GM12878 (cell line): Measurements from ENCODE around the gene RBM12. TPM values are rescaled to one million over a fixed set of nuclear protein-coding genes. Genes with fewer than 3 reads are reported as not detected.

Experiments used
- ATAC-seq: fragments of 200-7000 bp; cut with Tn5 transposase; 3 replicates; pipeline ENCODE4 v1.9.1; 2020; ENCODE audit warnings: mild to moderate bottlenecking, moderate library complexity
- BruUV-seq: library from RNA; stranded (reverse); fragments of 400-500 nt; replicated peaks from 2 replicates; lab custom pipeline; 2021; lab: Mats Ljungman, UMichigan
- CTCF ChIA-PET: fragments of 300-600 bp; sonication (Branson Sonifier 250); formaldehyde crosslinking; extraction: SDS; loops from one replicate; lab custom pipeline; 2021; ENCODE audit warnings: inconsistent platforms; lab: Yijun Ruan, JAX
- POLR2A ChIA-PET: fragments of 350-600 bp; formaldehyde crosslinking; extraction: SDS; loops from one replicate; lab custom pipeline; 2021; ENCODE audit warnings: inconsistent platforms; lab: Charles Lee
- RAD21 ChIA-PET: fragments of 300-600 bp; sonication (Branson Sonifier 250); formaldehyde crosslinking; loops from one replicate; lab custom pipeline; 2023; ENCODE audit warnings: antibody characterized with exemption; ENCODE audit not compliant: unreplicated experiment; lab: Charles Lee
- SMC1A ChIA-PET: fragments of 300-600 bp; sonication (Branson Sonifier 250); formaldehyde crosslinking; loops from one replicate; lab custom pipeline; 2023; ENCODE audit not compliant: unreplicated experiment, uncharacterized antibody; lab: Charles Lee
- DNase-seq: peaks from one replicate; pipeline ENCODE4 v3.0.0-alpha.2; 2011; ENCODE audit warnings: low read depth, low spot score
- FAIRE-seq: peaks from 3 replicates; lab custom pipeline; 2011; peaks lifted over from hg19 to GRCh38; lab: Jason Lieb, UNC
- H2AFZ ChIP-seq: 2 replicates; pipeline ENCODE4 v1.6.0; 2011; ENCODE audit warnings: low read depth, low read length, control low read depth; ENCODE audit not compliant: control insufficient read depth
- H3K27ac ChIP-seq: 2 replicates; pipeline ENCODE4 v1.5.1; 2011; ENCODE audit warnings: control low read depth; ENCODE audit not compliant: control insufficient read depth, insufficient read depth
- H3K27me3 ChIP-seq, 2 experiments: replicated peaks in 1 of 2; 2 replicates each; pipeline versions ENCODE4 v1.6.0 to v1.6.1; 2011; ENCODE audit warnings: low read length in 1 of 2; ENCODE audit not compliant: control insufficient read depth in 2 of 2, insufficient read depth in 2 of 2
- H3K36me3 ChIP-seq, 2 experiments: 2 replicates each; pipeline ENCODE4 v1.5.1; 2011; ENCODE audit warnings: low read length in 1 of 2; ENCODE audit not compliant: control insufficient read depth in 2 of 2, insufficient read depth in 2 of 2
- H3K4me1 ChIP-seq: 2 replicates; pipeline ENCODE4 v1.6.1; 2011; ENCODE audit warnings: mild to moderate bottlenecking, low read length, moderate library complexity, mixed read lengths; ENCODE audit not compliant: control insufficient read depth, insufficient read depth
- H3K4me2 ChIP-seq: 2 replicates; pipeline ENCODE4 v1.6.0; 2011; ENCODE audit warnings: control low read depth; ENCODE audit not compliant: control insufficient read depth, insufficient read depth
- H3K4me3 ChIP-seq: fragments of 200-600 bp; sonication (generic); 2 replicates; pipeline ENCODE4 v1.5.1; 2016
- H3K79me2 ChIP-seq: 2 replicates; pipeline ENCODE4 v1.6.0; 2011; ENCODE audit warnings: low read length; ENCODE audit not compliant: control insufficient read depth, insufficient read depth
- H3K9ac ChIP-seq: 2 replicates; pipeline ENCODE4 v1.8.0; 2011; ENCODE audit warnings: low read length, control low read depth, mixed read lengths; ENCODE audit not compliant: control insufficient read depth, insufficient read depth
- H3K9me3 ChIP-seq: replicated peaks from 3 replicates; pipeline ENCODE4 v1.5.1; 2011; ENCODE audit warnings: mild to moderate bottlenecking, low read length; ENCODE audit not compliant: control insufficient read depth, insufficient read depth
- H4K20me1 ChIP-seq: 2 replicates; pipeline ENCODE4 v1.6.0; 2011; ENCODE audit not compliant: control insufficient read depth, insufficient read depth
- ASH2L ChIP-seq: fragments of 300-600, 200-600 bp; sonication (generic); IDR thresholded peaks from 2 replicates; pipeline ENCODE4 v1.6.1; 2017; ENCODE audit warnings: low read depth, mild to moderate bottlenecking, borderline replicate concordance
- CBX3 ChIP-seq: fragments of 200-600 bp; sonication (generic); IDR thresholded peaks from 2 replicates; pipeline ENCODE4 v1.6.1; 2016; ENCODE audit warnings: low read depth, borderline replicate concordance
- CHD4 ChIP-seq: fragments of 200-600 bp; sonication (generic); IDR thresholded peaks from 2 replicates; pipeline ENCODE4 v1.6.1; 2016; ENCODE audit warnings: mild to moderate bottlenecking
- HDGF ChIP-seq: fragments of 450-650 bp; IDR thresholded peaks from 2 replicates; pipeline ENCODE4 v1.6.1; 2016; ENCODE audit warnings: antibody characterized with exemption
- MEF2A ChIP-seq: IDR thresholded peaks from 2 replicates; pipeline ENCODE4 v1.6.1; 2011; ENCODE audit warnings: low read depth, mild to moderate bottlenecking, low read length, moderate library complexity; ENCODE audit not compliant: insufficient read depth
- MXI1 ChIP-seq: fragments of 150-350 bp; IDR thresholded peaks from 2 replicates; pipeline ENCODE4 v1.6.1; 2011; ENCODE audit warnings: low read depth, mild to moderate bottlenecking, inconsistent platforms, low read length, improper control_type of control experiment
- NFIC ChIP-seq: IDR thresholded peaks from 2 replicates; pipeline ENCODE4 v1.6.1; 2012; ENCODE audit warnings: low read depth, mild to moderate bottlenecking, inconsistent platforms, low read length, moderate library complexity
- RFX5 ChIP-seq: IDR thresholded peaks from 2 replicates; pipeline ENCODE4 v1.6.1; 2011; ENCODE audit warnings: low read depth, low read length, improper control_type of control experiment
- SIN3A ChIP-seq: IDR thresholded peaks from 2 replicates; pipeline ENCODE4 v1.6.1; 2012; ENCODE audit warnings: low read depth, low read length, improper control_type of control experiment
- TAF1 ChIP-seq: IDR thresholded peaks from 2 replicates; pipeline ENCODE4 v1.6.1; 2011; ENCODE audit warnings: mild to moderate bottlenecking, low read depth, low read length, borderline replicate concordance
- TCF7 ChIP-seq: IDR thresholded peaks from 2 replicates; pipeline ENCODE4 v1.6.1; 2014; ENCODE audit warnings: antibody characterized with exemption, borderline replicate concordance
- ZNF207 ChIP-seq: fragments of 450-650 bp; IDR thresholded peaks from 2 replicates; pipeline ENCODE4 v1.6.1; 2014; ENCODE audit warnings: antibody characterized with exemption, mild to moderate bottlenecking, borderline replicate concordance
- WGBS: methylation state at CpG from one replicate; pipeline ENCODE4 v1.1.6; 2016; ENCODE audit warnings: low lambda C conversion rate; ENCODE audit not compliant: insufficient replicate concordance, insufficient coverage; ENCODE audit errors: missing lambda C conversion rate; 5-methylcytosine and 5-hydroxymethylcytosine counted together
- in situ Hi-C: fragments of 300-500 bp; cut with MboI; formaldehyde crosslinking; loops from 9 replicates; pipeline ENCODE4 v1.14.3; 2018; ENCODE audit warnings: mixed read lengths
- intact Hi-C: fragments of 100-400 bp; cut with micrococcal nuclease; formaldehyde crosslinking; loops from one replicate; pipeline ENCODE4 v1.14.2; 2022; ENCODE audit not compliant: unreplicated experiment
- polyA plus RNA-seq, 11 experiments: library from polyadenylated mRNA; depleted of rRNA in 4 of 11; unstranded in 6 of 11; stranded (reverse) in 5 of 11; fragments of >200 nt; fragmentation: Nextera tagmentation in 4 of 11; fragmentation: Illumina TruSeq in 1 of 11; extraction: Ambion mirVana in 4 of 11; extraction: Trizol in 1 of 11; gene quantifications; 1 replicate in 1 of 11; 2 replicates in 10 of 11; pipeline versions ENCODE4 v1.2.1 to v1.2.3, GENCODE V29; 2011 to 2016; ENCODE audit warnings: inconsistent platforms in 2 of 11, missing spikeins in 2 of 11, low read depth in 1 of 11
- total RNA-seq, 4 experiments: library from RNA; depleted of rRNA in 3 of 4; stranded (reverse); fragments of >200 nt in 3 of 4; fragmentation: Illumina TruSeq in 1 of 4; extraction: Trizol in 1 of 4; gene quantifications; 2 replicates each; pipeline versions ENCODE4 v1.2.1 to v1.2.3, GENCODE V29; 2013 to 2021

The RBM12 gene
- total and polyA plus RNA-seq, 10 of the 15 experiments (the other 5 are each of a cell fraction or from before 2014, with no cell fraction given): 4.7 to 153 (median 58.5) TPM

DNA sequence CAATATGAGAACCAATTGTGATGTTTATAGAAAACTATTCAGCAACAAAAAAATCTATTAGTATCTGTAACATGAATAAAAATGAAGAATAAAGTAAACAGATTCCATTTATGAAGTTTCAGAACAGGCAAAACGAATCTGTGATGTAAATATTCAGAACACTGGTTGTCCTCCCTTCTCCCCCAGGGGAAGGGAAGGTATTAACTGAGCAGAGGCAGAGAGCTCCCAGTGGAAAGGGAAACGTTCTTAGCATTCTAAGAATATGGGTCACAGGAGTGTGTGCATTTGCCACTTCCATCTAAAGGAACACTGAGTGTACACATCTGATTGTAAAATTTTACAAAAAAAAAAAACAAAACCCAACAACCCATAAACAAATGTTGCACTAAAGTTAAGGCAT, 25.9 kb downstream of the RBM12 start:
- no peaks in the 10 kb centered on the region; the same call in none of the 2 replicates for H3K79me2 ChIP-seq
- FAIRE-seq (no peak), ATAC-seq (no peak)
- POLR2A ChIA-PET: no interaction called here
- no peaks in the 10 kb centered on the region for H3K9me3 ChIP-seq
- H4K20me1 ChIP-seq: no peaks in the 10 kb centered on the region
- 25% methylated on average over 2 of the region's 2 CpGs for WGBS
- intact Hi-C loops (no loop called here), in situ Hi-C loops (no loop called here)
- H3K4me1 ChIP-seq: no peaks in the 10 kb centered on the region
- H3K27me3 ChIP-seq: no peaks in the 10 kb centered on the region
- no peak overlapping the region for H3K4me3 ChIP-seq
- 0 out of 4 replicates have a peak, but pooled peaks cover 0 to 7% of the 10 kb centered on the region in 2 experiments for H3K36me3 ChIP-seq
- TF ChIP-seq TAF1: no peak
- no peak for TF ChIP-seq MEF2A
- no peak for TF ChIP-seq NFIC
- TF ChIP-seq ZNF207: no peak
- no peak for TF ChIP-seq CHD4
- TF ChIP-seq SIN3A: no peak
- no peak for TF ChIP-seq ASH2L
- no peak for TF ChIP-seq HDGF
- no peak for TF ChIP-seq TCF7
- TF ChIP-seq MXI1: no peak
- TF ChIP-seq RFX5: no peak
- TF ChIP-seq CBX3: no peak
- TF ChIP-seq, all 136 proteins: peak for 0
- DNase-seq: no peak
- ChIA-PET CTCF (interaction anchor here (1.0 to 1.4 kb wide), 2 partner anchors 16 to 19 kb away, joined by 3 to 5 read pairs; no protein-coding TSS in a partner anchor), RAD21 (no interaction called here), SMC1A (interaction anchor here (0.7 to 1.2 kb wide), 2 partner anchors 18 to 124 kb away, joined by 3 read pairs; no protein-coding TSS in a partner anchor)
- Histone ChIP-seq H3K9ac (no peak overlapping the region), H2AFZ (no peak overlapping the region), H3K27ac (no peak overlapping the region), H3K4me2 (no peak overlapping the region)
- BruUV-seq: no TSS peak
